ENCODE results near the gene METTL21C. TPM values are rescaled to one million over a fixed set of nuclear protein-coding genes. Genes with fewer than 3 reads are reported as not detected.

Gene METTL21C
- polyA plus RNA-seq, 2 donors: not detected

DNA sequence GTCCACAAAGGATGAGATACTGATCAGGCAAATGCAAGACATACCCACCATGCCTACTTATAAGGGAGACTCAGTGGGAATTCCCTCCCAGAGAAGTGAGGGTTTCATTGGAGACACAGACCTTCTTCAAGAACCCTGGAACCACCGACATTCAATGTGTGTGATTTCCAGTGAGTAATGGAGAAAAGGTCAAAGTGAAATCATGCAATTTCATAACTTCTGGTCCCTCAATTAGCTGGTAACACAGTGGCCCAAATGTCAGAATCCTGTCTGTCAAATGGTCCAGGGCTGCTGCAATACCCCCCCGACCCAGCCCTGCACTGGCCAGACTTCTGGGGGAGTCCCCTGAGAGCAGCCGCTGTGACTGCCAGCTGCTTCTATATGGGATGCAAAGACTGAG is 4.7 kb upstream of the METTL21C start:
- H3K27ac ChIP-seq (ENCODE audit: low read depth in 2 of 2, low read length in 1 of 2): no peak overlapping the region
- no peaks in the 10 kb centered on the region for H3K36me3 ChIP-seq (ENCODE audit: control insufficient read depth in 2 of 2, insufficient read depth in 2 of 2, low read length in 1 of 2)
- H3K27me3 ChIP-seq (ENCODE audit: control insufficient read depth in 1 of 2, insufficient read depth in 2 of 2, low read length in 2 of 2): peaks cover 0 to 2% of the 10 kb centered on the region in 2 donors
- H3K9me3 ChIP-seq (ENCODE audit: control insufficient read depth in 2 of 2, insufficient read depth in 1 of 2, low read depth in 1 of 2, low read length in 1 of 2): peaks cover 0 to 5% of the 10 kb centered on the region in 2 donors
- no peak overlapping the region for H3K4me3 ChIP-seq (ENCODE audit: low read depth in 1 of 2, low read length in 2 of 2)
- H3K4me1 ChIP-seq (ENCODE audit: control insufficient read depth in 2 of 2, insufficient read depth in 2 of 2, low read length in 1 of 2): no peaks in the 10 kb centered on the region
- WGBS, 2 donors: 80 to 81% methylated on average over 3 of the region's 3 CpGs

DNA sequence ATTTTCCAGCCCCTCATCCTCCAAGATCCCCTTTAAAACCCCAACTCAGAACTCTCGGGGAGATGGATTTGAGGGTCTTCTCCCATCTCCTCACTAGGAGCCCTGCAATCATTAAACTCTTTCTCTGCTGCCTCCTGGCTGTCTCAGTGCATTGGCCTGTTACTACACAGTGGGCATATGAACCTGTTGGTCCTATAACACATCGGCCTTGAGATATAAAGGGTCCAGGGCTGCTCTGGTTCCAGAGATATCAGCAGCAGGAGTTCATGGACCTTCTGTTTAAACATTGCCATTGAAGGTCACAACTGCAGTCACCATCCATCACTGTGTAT is 3.8 kb upstream of the METTL21C start:
- Histone ChIP-seq H3K36me3 (ENCODE audit: control insufficient read depth in 2 of 2, insufficient read depth in 2 of 2, low read length in 1 of 2) (no peaks in the 10 kb centered on the region), H3K4me3 (ENCODE audit: low read depth in 1 of 2, low read length in 2 of 2) (no peak overlapping the region), H3K9me3 (ENCODE audit: control insufficient read depth in 2 of 2, insufficient read depth in 1 of 2, low read depth in 1 of 2, low read length in 1 of 2) (peaks cover 0 to 5% of the 10 kb centered on the region in 2 donors), H3K27me3 (ENCODE audit: control insufficient read depth in 1 of 2, insufficient read depth in 2 of 2, low read length in 2 of 2) (peaks cover 0 to 2% of the 10 kb centered on the region in 2 donors), H3K4me1 (ENCODE audit: control insufficient read depth in 2 of 2, insufficient read depth in 2 of 2, low read length in 1 of 2) (no peaks in the 10 kb centered on the region), H3K27ac (ENCODE audit: low read depth in 2 of 2, low read length in 1 of 2) (no peak overlapping the region)
- WGBS, 2 donors: 90 to 92% methylated on average over 2 of the region's 2 CpGs

DNA sequence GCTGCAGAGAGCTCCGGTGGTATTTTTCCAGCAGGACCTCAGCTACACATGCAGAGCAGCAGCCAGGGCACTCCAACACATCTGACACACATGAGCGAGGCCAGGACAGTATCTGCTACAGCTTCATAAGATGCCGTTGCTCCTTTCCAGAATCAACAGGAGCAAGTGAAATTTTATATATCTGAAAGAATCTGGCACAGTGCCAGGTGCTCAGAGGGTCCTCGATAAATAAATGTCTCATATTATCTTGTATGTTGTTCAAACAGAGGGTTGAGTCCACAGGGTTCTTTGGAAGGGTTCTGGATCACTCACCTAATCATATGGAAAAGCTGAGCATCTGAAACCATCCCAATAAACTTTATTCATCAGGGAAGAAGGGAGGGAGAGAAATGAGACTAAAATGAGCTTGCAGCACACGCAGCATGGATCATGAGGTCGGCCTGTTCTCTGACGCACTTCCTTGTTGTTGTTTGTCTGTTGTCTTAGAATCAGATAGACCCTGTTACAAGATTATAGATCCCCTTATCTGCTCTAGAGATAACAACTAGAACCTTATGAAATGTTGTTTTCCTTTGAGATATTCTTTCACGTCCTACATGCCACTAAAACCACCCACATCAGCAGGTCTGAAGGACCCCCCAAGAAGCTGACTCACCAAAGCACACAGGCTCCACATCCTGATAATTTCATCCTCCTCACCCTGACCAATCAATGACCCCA is 3.2 kb upstream of the METTL21C start:
- H3K36me3 ChIP-seq (ENCODE audit: control insufficient read depth in 2 of 2, insufficient read depth in 2 of 2, low read length in 1 of 2): no peaks in the 10 kb centered on the region
- H3K9me3 ChIP-seq (ENCODE audit: control insufficient read depth in 2 of 2, insufficient read depth in 1 of 2, low read depth in 1 of 2, low read length in 1 of 2): peaks cover 0 to 5% of the 10 kb centered on the region in 2 donors
- no peak overlapping the region for H3K27ac ChIP-seq (ENCODE audit: low read depth in 2 of 2, low read length in 1 of 2)
- peaks cover 0 to 2% of the 10 kb centered on the region in 2 donors for H3K27me3 ChIP-seq (ENCODE audit: control insufficient read depth in 1 of 2, insufficient read depth in 2 of 2, low read length in 2 of 2)
- WGBS, 2 donors: 89 to 90% methylated on average over 8 of the region's 8 CpGs
- no peak overlapping the region for H3K4me3 ChIP-seq (ENCODE audit: low read depth in 1 of 2, low read length in 2 of 2)
- H3K4me1 ChIP-seq (ENCODE audit: control insufficient read depth in 2 of 2, insufficient read depth in 2 of 2, low read length in 1 of 2): no peaks in the 10 kb centered on the region

DNA sequence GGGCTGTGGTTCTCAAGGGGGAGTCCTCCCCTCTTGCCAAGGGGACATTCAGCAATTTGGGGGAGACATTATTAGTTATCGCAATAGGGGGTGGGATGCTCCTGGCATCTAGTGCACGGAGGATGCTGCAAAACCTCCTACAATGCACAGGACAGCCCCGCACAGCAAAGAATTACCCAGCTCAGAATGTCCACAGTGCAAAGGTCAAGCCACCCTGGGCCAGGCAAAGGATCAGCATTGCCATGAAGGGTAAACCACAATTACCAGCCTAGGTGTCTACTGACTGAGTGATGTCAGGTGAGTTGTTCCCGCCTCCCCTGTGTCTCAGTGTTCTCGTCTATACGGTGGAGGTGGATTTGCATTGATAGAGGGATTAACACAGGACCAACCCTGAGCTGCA is 2.4 kb upstream of the METTL21C start:
- 86 to 91% methylated on average over 6 of the region's 6 CpGs for WGBS, 2 donors
- peaks cover 0 to 5% of the 10 kb centered on the region in 2 donors for H3K9me3 ChIP-seq (ENCODE audit: control insufficient read depth in 2 of 2, insufficient read depth in 1 of 2, low read depth in 1 of 2, low read length in 1 of 2)

DNA sequence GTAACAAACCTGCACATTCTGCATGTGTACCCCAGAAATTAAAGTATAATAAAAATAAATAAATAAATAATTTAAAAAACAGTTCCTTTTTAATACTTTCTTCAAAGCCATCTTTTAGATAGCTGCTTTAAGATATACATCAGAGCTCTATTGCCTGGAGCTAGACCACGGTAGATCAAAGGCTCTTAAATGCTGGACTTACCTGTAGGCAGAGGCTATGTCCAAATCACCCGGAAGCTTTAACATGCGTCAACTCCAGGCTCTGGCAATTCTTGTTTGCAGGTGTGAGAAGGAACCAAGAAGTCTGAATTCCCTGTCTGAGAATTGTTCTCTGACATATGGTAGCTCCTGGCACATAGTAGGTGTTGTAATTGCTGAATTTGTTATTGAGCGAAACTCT is 1.6 kb upstream of the METTL21C start:
- peaks cover 0 to 5% of the 10 kb centered on the region in 2 donors for H3K9me3 ChIP-seq (ENCODE audit: control insufficient read depth in 2 of 2, insufficient read depth in 1 of 2, low read depth in 1 of 2, low read length in 1 of 2)
- no peaks in the 10 kb centered on the region for H3K36me3 ChIP-seq (ENCODE audit: control insufficient read depth in 2 of 2, insufficient read depth in 2 of 2, low read length in 1 of 2)
- WGBS, 2 donors: 76 to 88% methylated on average over 4 of the region's 4 CpGs
- H3K4me1 ChIP-seq (ENCODE audit: control insufficient read depth in 2 of 2, insufficient read depth in 2 of 2, low read length in 1 of 2): no peaks in the 10 kb centered on the region
- H3K27me3 ChIP-seq (ENCODE audit: control insufficient read depth in 1 of 2, insufficient read depth in 2 of 2, low read length in 2 of 2): peaks cover 0 to 2% of the 10 kb centered on the region in 2 donors
- no peak overlapping the region for H3K27ac ChIP-seq (ENCODE audit: low read depth in 2 of 2, low read length in 1 of 2)
- H3K4me3 ChIP-seq (ENCODE audit: low read depth in 1 of 2, low read length in 2 of 2): no peak overlapping the region

More for the DNA sequence above, 2.4 kb upstream of the METTL21C start:
- Histone ChIP-seq H3K27ac (ENCODE audit: low read depth in 2 of 2, low read length in 1 of 2) (no peak overlapping the region), H3K36me3 (ENCODE audit: control insufficient read depth in 2 of 2, insufficient read depth in 2 of 2, low read length in 1 of 2) (no peaks in the 10 kb centered on the region), H3K27me3 (ENCODE audit: control insufficient read depth in 1 of 2, insufficient read depth in 2 of 2, low read length in 2 of 2) (peaks cover 0 to 2% of the 10 kb centered on the region in 2 donors), H3K4me1 (ENCODE audit: control insufficient read depth in 2 of 2, insufficient read depth in 2 of 2, low read length in 1 of 2) (no peaks in the 10 kb centered on the region), H3K4me3 (ENCODE audit: low read depth in 1 of 2, low read length in 2 of 2) (no peak overlapping the region)

DNA sequence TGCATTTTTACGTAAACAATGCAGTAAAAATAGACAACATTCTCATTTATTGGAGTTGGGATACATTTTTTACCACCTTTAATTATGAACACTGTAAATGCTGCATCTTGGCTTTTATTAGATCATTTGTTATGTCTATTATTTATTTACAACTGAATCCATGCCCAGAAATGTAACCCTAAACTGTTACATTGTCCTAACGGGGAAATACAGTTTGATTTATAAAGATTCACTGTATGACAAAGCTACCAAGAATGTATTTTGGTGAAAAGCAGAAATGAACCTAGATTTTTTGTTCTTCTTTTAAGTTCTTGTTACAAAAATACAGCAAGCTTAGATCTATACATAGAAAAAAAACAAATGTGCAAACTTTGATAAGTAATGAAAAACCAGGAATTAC is 1.1 kb downstream of the METTL21C start:
- 44 to 63% methylated on average over 2 of the region's 2 CpGs for WGBS, 2 donors
- Histone ChIP-seq H3K9me3 (ENCODE audit: control insufficient read depth in 2 of 2, insufficient read depth in 1 of 2, low read depth in 1 of 2, low read length in 1 of 2) (peaks cover 0 to 5% of the 10 kb centered on the region in 2 donors), H3K27me3 (ENCODE audit: control insufficient read depth in 1 of 2, insufficient read depth in 2 of 2, low read length in 2 of 2) (peaks cover 0 to 2% of the 10 kb centered on the region in 2 donors), H3K4me1 (ENCODE audit: control insufficient read depth in 2 of 2, insufficient read depth in 2 of 2, low read length in 1 of 2) (no peaks in the 10 kb centered on the region), H3K4me3 (ENCODE audit: low read depth in 1 of 2, low read length in 2 of 2) (no peak overlapping the region), H3K36me3 (ENCODE audit: control insufficient read depth in 2 of 2, insufficient read depth in 2 of 2, low read length in 1 of 2) (no peaks in the 10 kb centered on the region), H3K27ac (ENCODE audit: low read depth in 2 of 2, low read length in 1 of 2) (no peak overlapping the region)

DNA sequence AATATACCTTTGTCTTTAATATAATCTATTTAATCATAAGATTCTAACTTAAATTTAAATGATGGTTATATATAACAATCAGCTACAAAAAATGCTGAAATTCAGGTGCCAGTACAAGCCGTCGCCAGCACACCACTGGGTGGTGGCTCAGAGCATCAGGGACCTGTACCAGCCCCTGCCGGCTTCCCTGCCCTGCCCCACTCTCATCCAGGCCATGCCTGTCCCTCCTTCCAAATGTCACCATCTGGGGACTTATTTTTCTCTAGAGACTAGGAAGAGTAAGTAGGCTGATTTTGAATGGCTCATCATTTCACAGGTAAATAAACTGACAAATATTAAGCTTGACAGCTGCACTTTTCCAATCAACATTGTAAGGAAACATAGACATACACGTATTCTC is 1.6 kb downstream of the METTL21C start:
- 83% methylated on average over 4 of the region's 4 CpGs for WGBS, 2 donors
- H3K9me3 ChIP-seq (ENCODE audit: control insufficient read depth in 2 of 2, insufficient read depth in 1 of 2, low read depth in 1 of 2, low read length in 1 of 2): no peaks in the 10 kb centered on the region
- H3K4me3 ChIP-seq (ENCODE audit: low read depth in 1 of 2, low read length in 2 of 2): no peak overlapping the region

DNA sequence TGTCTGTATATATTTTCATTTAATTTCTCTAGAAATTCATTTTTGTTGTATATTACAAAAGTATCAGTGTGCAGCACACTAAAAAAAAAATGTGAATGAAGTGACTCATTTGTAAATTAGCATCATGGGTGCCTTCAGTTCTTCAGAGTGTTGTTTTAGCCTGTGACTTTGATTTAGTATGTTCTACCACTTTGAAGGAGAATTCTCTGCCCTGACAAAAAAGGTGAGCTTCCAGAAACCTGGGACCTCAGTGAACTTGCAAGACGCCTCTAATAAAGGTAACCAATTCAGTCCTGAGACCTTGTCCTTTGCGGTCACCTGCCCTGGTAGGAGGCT is 2.4 kb downstream of the METTL21C start:
- no peaks in the 10 kb centered on the region for H3K4me1 ChIP-seq (ENCODE audit: control insufficient read depth in 2 of 2, insufficient read depth in 2 of 2, low read length in 1 of 2)
- H3K9me3 ChIP-seq (ENCODE audit: control insufficient read depth in 2 of 2, insufficient read depth in 1 of 2, low read depth in 1 of 2, low read length in 1 of 2): no peaks in the 10 kb centered on the region
- peaks cover 0 to 2% of the 10 kb centered on the region in 2 donors for H3K27me3 ChIP-seq (ENCODE audit: control insufficient read depth in 1 of 2, insufficient read depth in 2 of 2, low read length in 2 of 2)
- 83 to 85% methylated on average over 2 of the region's 2 CpGs for WGBS, 2 donors
- H3K27ac ChIP-seq (ENCODE audit: low read depth in 2 of 2, low read length in 1 of 2): no peak overlapping the region
- H3K36me3 ChIP-seq (ENCODE audit: control insufficient read depth in 2 of 2, insufficient read depth in 2 of 2, low read length in 1 of 2): no peaks in the 10 kb centered on the region
- no peak overlapping the region for H3K4me3 ChIP-seq (ENCODE audit: low read depth in 1 of 2, low read length in 2 of 2)

More for the DNA sequence above, 1.6 kb downstream of the METTL21C start:
- Histone ChIP-seq H3K4me1 (ENCODE audit: control insufficient read depth in 2 of 2, insufficient read depth in 2 of 2, low read length in 1 of 2) (no peaks in the 10 kb centered on the region), H3K27ac (ENCODE audit: low read depth in 2 of 2, low read length in 1 of 2) (no peak overlapping the region), H3K36me3 (ENCODE audit: control insufficient read depth in 2 of 2, insufficient read depth in 2 of 2, low read length in 1 of 2) (no peaks in the 10 kb centered on the region), H3K27me3 (ENCODE audit: control insufficient read depth in 1 of 2, insufficient read depth in 2 of 2, low read length in 2 of 2) (peaks cover 0 to 2% of the 10 kb centered on the region in 2 donors)

DNA sequence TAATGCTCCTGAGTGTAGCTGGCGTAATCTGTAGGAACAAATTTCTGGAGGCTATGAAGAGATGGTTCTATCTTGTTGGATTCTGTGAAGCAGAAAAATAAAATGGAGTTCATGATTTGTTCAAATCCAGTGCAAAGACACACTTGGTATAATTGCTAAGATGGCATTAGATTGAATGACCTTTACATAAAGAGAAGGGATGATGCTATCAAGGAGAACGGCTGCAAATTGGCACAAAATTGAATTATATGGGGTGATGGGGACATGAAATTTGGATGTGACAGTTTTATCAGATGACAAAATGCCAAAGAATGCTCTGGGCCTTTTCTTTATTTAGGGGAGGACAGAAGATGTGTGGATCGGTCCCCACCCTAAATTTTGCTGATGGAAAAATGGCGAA is 4.0 kb downstream of the METTL21C start:
- Histone ChIP-seq H3K27ac (ENCODE audit: low read depth in 2 of 2, low read length in 1 of 2) (no peak overlapping the region), H3K4me3 (ENCODE audit: low read depth in 1 of 2, low read length in 2 of 2) (no peak overlapping the region), H3K4me1 (ENCODE audit: control insufficient read depth in 2 of 2, insufficient read depth in 2 of 2, low read length in 1 of 2) (no peaks in the 10 kb centered on the region), H3K27me3 (ENCODE audit: control insufficient read depth in 1 of 2, insufficient read depth in 2 of 2, low read length in 2 of 2) (no peaks in the 10 kb centered on the region), H3K36me3 (ENCODE audit: control insufficient read depth in 2 of 2, insufficient read depth in 2 of 2, low read length in 1 of 2) (no peaks in the 10 kb centered on the region), H3K9me3 (ENCODE audit: control insufficient read depth in 2 of 2, insufficient read depth in 1 of 2, low read depth in 1 of 2, low read length in 1 of 2) (no peaks in the 10 kb centered on the region)
- 94 to 95% methylated on average over 4 of the region's 4 CpGs for WGBS, 2 donors

DNA sequence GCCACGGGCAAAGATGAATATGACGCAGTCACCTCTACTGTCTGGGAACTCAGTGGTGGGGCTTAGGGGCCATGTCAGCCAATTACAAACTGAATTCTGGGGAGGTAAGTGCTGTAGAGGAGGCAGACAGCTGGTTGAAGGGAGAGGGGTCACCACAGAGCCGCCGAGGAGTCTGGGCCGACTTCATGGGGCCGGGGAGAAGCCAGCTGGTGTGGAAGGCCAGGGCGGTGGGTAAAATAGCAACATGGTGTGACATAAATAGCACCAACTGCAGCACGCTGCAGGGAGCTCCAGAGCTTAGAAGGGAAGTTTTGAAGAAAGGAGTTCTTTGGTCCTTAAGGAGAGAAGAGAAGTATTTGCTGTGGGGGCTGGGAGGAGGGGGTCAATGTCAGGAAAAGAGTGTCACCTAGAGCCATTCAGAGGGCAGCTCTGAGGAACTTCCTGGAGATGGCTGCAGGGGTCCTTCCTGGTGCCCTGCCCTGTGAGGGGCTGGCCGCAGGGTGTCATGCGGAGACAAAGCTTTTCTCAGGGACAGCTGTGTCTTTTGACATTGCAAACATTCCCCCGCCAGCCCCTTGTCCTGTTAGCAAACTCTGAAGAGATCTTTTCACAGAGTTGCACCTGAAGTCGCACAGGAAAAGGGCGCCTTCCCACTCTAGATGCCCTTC is 6.4 kb downstream of the METTL21C start:
- Histone ChIP-seq H3K36me3 (ENCODE audit: control insufficient read depth in 2 of 2, insufficient read depth in 2 of 2, low read length in 1 of 2) (no peaks in the 10 kb centered on the region), H3K4me3 (ENCODE audit: low read depth in 1 of 2, low read length in 2 of 2) (no peak overlapping the region), H3K4me1 (ENCODE audit: control insufficient read depth in 2 of 2, insufficient read depth in 2 of 2, low read length in 1 of 2) (no peaks in the 10 kb centered on the region), H3K27me3 (ENCODE audit: control insufficient read depth in 1 of 2, insufficient read depth in 2 of 2, low read length in 2 of 2) (no peaks in the 10 kb centered on the region), H3K9me3 (ENCODE audit: control insufficient read depth in 2 of 2, insufficient read depth in 1 of 2, low read depth in 1 of 2, low read length in 1 of 2) (no peaks in the 10 kb centered on the region), H3K27ac (ENCODE audit: low read depth in 2 of 2, low read length in 1 of 2) (no peak overlapping the region)
- 61 to 67% methylated on average over 12 to 13 of the region's 13 CpGs for WGBS, 2 donors
